ENCODE results near the gene KPTN.

Gene KPTN

GRCh38 chr19:47505506-47505905, 21.5 kb upstream of the KPTN start:
- Histone ChIP-seq H2AFZ (ENCODE audit: low read depth, low read length) (no peak overlapping the region), H3K79me2 (ENCODE audit: low read length) (peaks cover 30% of the 10 kb centered on the region), H3K4me1 (ENCODE audit: low read length) (no peaks in the 10 kb centered on the region), H3K27me3 (ENCODE audit: low read depth, low read length) (no peaks in the 10 kb centered on the region), H3K36me3 (replicated peaks; ENCODE audit: low read depth, low read length) (peaks cover 12% of the 10 kb centered on the region), H3K4me3 (ENCODE audit: low read length) (no peak overlapping the region), H3K9ac (ENCODE audit: low read length) (no peak overlapping the region), H3K4me2 (ENCODE audit: low read length) (no peak overlapping the region), H4K20me1 (ENCODE audit: insufficient read depth, low read length) (peaks cover 34% of the 10 kb centered on the region), H3K27ac (ENCODE audit: low read length) (no peak overlapping the region), H3K9me3 (ENCODE audit: insufficient read depth, low read length) (no peaks in the 10 kb centered on the region)
- no peak for TF ChIP-seq CTCF (IDR thresholded peaks at IDR 0.05; ENCODE audit: low read depth, low read length)
- TF ChIP-seq EZH2phosphoT487 (IDR thresholded peaks at IDR 0.05; ENCODE audit: low read depth): no peak

- H3K27ac ChIP-seq (ENCODE audit: low read length): no peak overlapping the region
- H2AFZ ChIP-seq (ENCODE audit: low read depth, low read length): no peak overlapping the region
- H3K4me2 ChIP-seq (ENCODE audit: low read length): no peak overlapping the region
- H3K4me1 ChIP-seq (ENCODE audit: low read length): no peaks in the 10 kb centered on the region
- H3K79me2 ChIP-seq (ENCODE audit: low read length): peaks cover 15% of the 10 kb centered on the region
- H4K20me1 ChIP-seq (ENCODE audit: insufficient read depth, low read length): peaks cover 29% of the 10 kb centered on the region
- no peak overlapping the region for H3K4me3 ChIP-seq (ENCODE audit: low read length)
- TF ChIP-seq EZH2phosphoT487 (IDR thresholded peaks at IDR 0.05; ENCODE audit: low read depth) (no peak), CTCF (IDR thresholded peaks at IDR 0.05; ENCODE audit: low read depth, low read length) (no peak)
- no peaks in the 10 kb centered on the region for H3K27me3 ChIP-seq (ENCODE audit: low read depth, low read length)
- no peaks in the 10 kb centered on the region for H3K9me3 ChIP-seq (ENCODE audit: insufficient read depth, low read length)
- no peak overlapping the region for H3K9ac ChIP-seq (ENCODE audit: low read length)
- peaks cover 14% of the 10 kb centered on the region for H3K36me3 ChIP-seq (replicated peaks; ENCODE audit: low read depth, low read length)
Measured at GRCh38 chr19:47503826-47504150, 19.8 kb upstream of the KPTN start.

GRCh38 chr19:47503130-47503825, 19.3 kb upstream of the KPTN start:
- no peak for TF ChIP-seq CTCF (IDR thresholded peaks at IDR 0.05; ENCODE audit: low read depth, low read length)
- no peak for TF ChIP-seq EZH2phosphoT487 (IDR thresholded peaks at IDR 0.05; ENCODE audit: low read depth)
- no peak overlapping the region for H3K4me3 ChIP-seq (ENCODE audit: low read length)
- H3K79me2 ChIP-seq (ENCODE audit: low read length): peaks cover 10% of the 10 kb centered on the region
- no peaks in the 10 kb centered on the region for H3K27me3 ChIP-seq (ENCODE audit: low read depth, low read length)
- no peaks in the 10 kb centered on the region for H3K9me3 ChIP-seq (ENCODE audit: insufficient read depth, low read length)
- H3K9ac ChIP-seq (ENCODE audit: low read length): no peak overlapping the region
- H3K27ac ChIP-seq (ENCODE audit: low read length): no peak overlapping the region
- H2AFZ ChIP-seq (ENCODE audit: low read depth, low read length): no peak overlapping the region
- no peak overlapping the region for H3K4me2 ChIP-seq (ENCODE audit: low read length)
- H3K4me1 ChIP-seq (ENCODE audit: low read length): no peaks in the 10 kb centered on the region
- peaks cover 14% of the 10 kb centered on the region for H3K36me3 ChIP-seq (replicated peaks; ENCODE audit: low read depth, low read length)
- H4K20me1 ChIP-seq (ENCODE audit: insufficient read depth, low read length): peaks cover 28% of the 10 kb centered on the region

DNA sequence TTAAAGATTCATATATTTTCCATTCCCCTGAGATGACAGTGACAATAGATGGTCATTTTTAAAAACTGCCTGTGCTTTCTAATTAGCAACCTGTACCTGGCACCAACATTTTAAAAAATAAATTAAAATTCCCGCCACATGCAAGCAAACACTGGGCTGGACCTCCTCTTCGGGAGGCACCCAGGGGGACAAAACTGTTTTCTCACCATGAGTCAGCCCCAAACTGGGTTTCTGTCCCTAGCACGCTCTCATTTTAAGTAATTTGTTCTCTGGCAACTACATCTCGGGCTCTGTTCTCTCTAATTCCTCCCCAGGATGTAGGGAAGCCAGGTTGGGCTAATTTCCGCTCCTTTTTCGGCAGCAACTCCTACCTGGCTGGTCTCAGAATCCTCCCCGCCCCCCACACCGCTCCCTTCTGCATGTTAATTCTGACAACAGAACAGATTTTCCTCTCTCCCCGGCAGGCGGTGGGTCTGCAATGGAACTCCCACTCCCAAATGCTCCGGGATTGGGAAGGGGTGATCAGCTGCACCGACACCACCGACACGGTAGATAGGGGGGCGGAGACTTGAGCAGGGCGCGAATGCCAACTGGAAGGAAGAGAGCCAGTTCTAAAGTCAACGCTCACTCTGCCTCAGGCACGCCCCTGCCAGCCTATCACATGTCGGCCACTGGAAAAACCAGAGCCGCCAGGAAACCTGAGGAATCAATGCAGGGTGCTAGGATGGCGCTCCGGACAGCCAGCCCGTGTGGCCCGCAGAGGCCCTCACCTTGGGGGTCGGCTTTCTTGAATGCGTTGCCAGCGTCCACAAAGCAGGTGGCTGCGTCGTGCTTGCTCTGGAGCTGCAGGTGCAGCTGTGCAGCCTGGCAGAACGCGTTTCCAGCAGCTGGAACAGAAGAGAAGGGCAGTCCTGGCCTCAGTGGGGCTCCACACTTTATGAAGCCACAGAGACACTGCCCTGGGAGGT, 16.1 kb upstream of the KPTN start:
- TF ChIP-seq EZH2phosphoT487 (IDR thresholded peaks at IDR 0.05; ENCODE audit: low read depth) (no peak), CTCF (IDR thresholded peaks at IDR 0.05; ENCODE audit: low read depth, low read length) (no peak)
- Histone ChIP-seq H3K4me1 (ENCODE audit: low read length) (no peaks in the 10 kb centered on the region), H3K36me3 (replicated peaks; ENCODE audit: low read depth, low read length) (peaks cover 14% of the 10 kb centered on the region), H4K20me1 (ENCODE audit: insufficient read depth, low read length) (peaks cover 11% of the 10 kb centered on the region), H3K9ac (ENCODE audit: low read length) (no peak overlapping the region), H3K27ac (ENCODE audit: low read length) (no peak overlapping the region), H3K4me2 (ENCODE audit: low read length) (no peak overlapping the region), H3K9me3 (ENCODE audit: insufficient read depth, low read length) (no peaks in the 10 kb centered on the region), H3K79me2 (ENCODE audit: low read length) (no peaks in the 10 kb centered on the region), H2AFZ (ENCODE audit: low read depth, low read length) (no peak overlapping the region), H3K4me3 (ENCODE audit: low read length) (no peak overlapping the region), H3K27me3 (ENCODE audit: low read depth, low read length) (no peaks in the 10 kb centered on the region)
